Neuronal stem cell (in vitro differentiated cells): ENCODE data around the gene IP6K2.
"Not testable (repeated sequence)": the region's sequence is repeated elsewhere in the genome, so short reads cannot be mapped to it uniquely, and the experiment has no call there.

Experiments
- DNase-seq: peaks from one replicate; pipeline ENCODE4 v3.0.0-alpha.2; 2013; ENCODE audit warnings: low spot score
- H2AFZ ChIP-seq: one replicate; pipeline ENCODE4 v1.6.1; 2013; ENCODE audit warnings: mild to moderate bottlenecking, low read length, inconsistent platforms
- H2AK5ac ChIP-seq: 2 replicates; pipeline ENCODE4 v1.6.1; 2013; ENCODE audit warnings: low read depth, mild to moderate bottlenecking, inconsistent platforms, low read length, moderate library complexity, mixed read lengths
- H2BK120ac ChIP-seq: 2 replicates; pipeline ENCODE4 v1.6.1; 2013; ENCODE audit warnings: low read depth, mild to moderate bottlenecking, inconsistent platforms, low read length, moderate library complexity, mixed read lengths
- H2BK12ac ChIP-seq: one replicate; pipeline ENCODE4 v1.6.1; 2013; ENCODE audit warnings: low read length, inconsistent platforms
- H2BK15ac ChIP-seq: 2 replicates; pipeline ENCODE4 v1.6.1; 2013; ENCODE audit warnings: mild to moderate bottlenecking, low read length, inconsistent platforms, mixed read lengths
- H2BK5ac ChIP-seq: one replicate; pipeline ENCODE4 v1.6.1; 2013; ENCODE audit warnings: inconsistent platforms, mild to moderate bottlenecking, low read length, moderate library complexity
- H3K14ac ChIP-seq: one replicate; pipeline ENCODE4 v1.6.1; 2013; ENCODE audit warnings: low read length, inconsistent platforms
- H3K18ac ChIP-seq: 2 replicates; pipeline ENCODE4 v1.6.1; 2013; ENCODE audit warnings: low read length, inconsistent platforms
- H3K23ac ChIP-seq: 2 replicates; pipeline ENCODE4 v1.6.1; 2013; ENCODE audit warnings: low read depth, mild to moderate bottlenecking, mixed read lengths, low read length, inconsistent platforms; ENCODE audit not compliant: poor library complexity
- H3K27ac ChIP-seq: replicated peaks from 3 replicates; pipeline ENCODE4 v1.5.1; 2013; ENCODE audit warnings: low read length, inconsistent platforms
- H3K27me3 ChIP-seq, 3 experiments: 2 replicates each; pipeline ENCODE4 v1.6.1; 2013; ENCODE audit warnings: low read length in 3 of 3, mild to moderate bottlenecking in 2 of 3, inconsistent platforms in 1 of 3, low read depth in 1 of 3, mixed read lengths in 1 of 3, moderate library complexity in 1 of 3; ENCODE audit not compliant: control insufficient read depth in 3 of 3, insufficient read depth in 3 of 3
- H3K36me3 ChIP-seq, 2 donors: replicated peaks in 1 of 2; 2 replicates each; pipeline ENCODE4 v1.6.1; 2013; ENCODE audit warnings: low read length in 2 of 2; ENCODE audit not compliant: control insufficient read depth in 2 of 2, insufficient read depth in 2 of 2
- H3K4ac ChIP-seq: 2 replicates; pipeline ENCODE4 v1.6.1; 2013; ENCODE audit warnings: inconsistent platforms, mild to moderate bottlenecking, low read length, moderate library complexity
- H3K4me1 ChIP-seq, 2 donors: 1 replicate in 1 of 2; 2 replicates in 1 of 2; pipeline ENCODE4 v1.6.1; 2013; ENCODE audit warnings: low read length in 2 of 2, low read depth in 1 of 2; ENCODE audit not compliant: control insufficient read depth in 2 of 2, insufficient read depth in 1 of 2
- H3K4me2 ChIP-seq: one replicate; pipeline ENCODE4 v1.6.1; 2013; ENCODE audit warnings: mild to moderate bottlenecking, low read length, inconsistent platforms; ENCODE audit not compliant: insufficient read depth, poor library complexity, severe bottlenecking
- H3K4me3 ChIP-seq, 2 donors: 2 replicates each; pipeline ENCODE4 v1.5.1; 2013; ENCODE audit warnings: low read length in 2 of 2, mild to moderate bottlenecking in 2 of 2, inconsistent platforms in 1 of 2, moderate library complexity in 1 of 2
- H3K79me1 ChIP-seq: one replicate; pipeline ENCODE4 v1.6.1; 2013; ENCODE audit warnings: low read depth, mild to moderate bottlenecking, inconsistent platforms, low read length, moderate library complexity
- H3K9ac ChIP-seq: one replicate; pipeline ENCODE4 v1.6.1; 2013; ENCODE audit warnings: mild to moderate bottlenecking, low read depth, low read length, inconsistent platforms; ENCODE audit not compliant: poor library complexity
- H3K9me3 ChIP-seq, 2 donors: replicated peaks in 1 of 2; 2 replicates each; pipeline versions ENCODE3 to v1.6.1; 2013; ENCODE audit warnings: low read length in 2 of 2, mild to moderate bottlenecking in 2 of 2, inconsistent platforms in 1 of 2, low read depth in 1 of 2, mixed read lengths in 1 of 2, moderate library complexity in 1 of 2; ENCODE audit not compliant: control insufficient read depth in 2 of 2, insufficient read depth in 1 of 2
- H4K8ac ChIP-seq: one replicate; pipeline ENCODE4 v1.6.1; 2013; ENCODE audit warnings: low read depth, mild to moderate bottlenecking, inconsistent platforms, low read length, moderate library complexity
- H4K91ac ChIP-seq: one replicate; pipeline ENCODE4 v1.6.1; 2013; ENCODE audit warnings: low read length, low read depth, mild to moderate bottlenecking, inconsistent platforms; ENCODE audit not compliant: poor library complexity
- WGBS, 2 donors: extraction: QIAGEN DNeasy Blood & Tissue Kit; methylation state at CpG; one replicate each; pipeline ENCODE4 v1.1.7; 2013; ENCODE audit warnings: missing lambda C conversion rate in 2 of 2, mixed read lengths in 1 of 2; ENCODE audit not compliant: insufficient read length in 2 of 2, insufficient replicate concordance in 1 of 2; ENCODE audit errors: extremely low coverage in 2 of 2; 5-methylcytosine and 5-hydroxymethylcytosine counted together

IP6K2 gene

DNA sequence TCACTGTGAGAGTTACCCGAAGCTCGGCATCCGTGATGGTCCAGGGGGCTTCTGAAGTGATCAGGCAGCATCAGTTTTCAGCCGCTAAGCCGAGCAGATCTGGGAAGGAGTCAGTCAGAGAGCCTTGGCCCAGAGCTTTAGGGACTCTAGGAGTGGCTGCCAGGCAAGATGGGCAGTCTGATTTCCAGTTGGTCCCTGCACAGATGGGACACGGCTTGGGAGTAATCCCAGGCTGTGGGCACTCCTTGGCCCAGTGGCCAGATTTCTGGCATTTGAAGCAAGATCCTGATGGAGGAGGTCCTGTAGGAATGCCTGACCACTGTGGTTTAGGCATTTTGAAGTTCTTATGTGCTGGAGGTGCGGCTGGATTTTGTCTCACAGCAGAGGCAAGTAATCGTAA is 10.5 kb upstream of the IP6K2 start:
- Histone ChIP-seq H3K4ac (no peak overlapping the region), H3K4me2 (no peak overlapping the region), H3K27ac (no peak overlapping the region), H2BK12ac (no peak overlapping the region), H3K4me3 (no peak overlapping the region), H2BK15ac (no peak overlapping the region), H3K14ac (no peak overlapping the region), H2AK5ac (no peak overlapping the region), H3K9ac (no peak overlapping the region), H2BK5ac (no peak overlapping the region), H3K4me1 (no peaks in the 10 kb centered on the region), H4K8ac (no peak overlapping the region), H3K27me3 (peaks cover 0 to 18% (median 0%) of the 10 kb centered on the region in 3 experiments), H3K23ac (no peak overlapping the region), H3K36me3 (no peaks in the 10 kb centered on the region), H3K18ac (no peak overlapping the region), H4K91ac (no peak overlapping the region), H2BK120ac (no peak overlapping the region), H3K9me3 (no peaks in the 10 kb centered on the region), H3K79me1 (no peaks in the 10 kb centered on the region), H2AFZ (no peak overlapping the region)
- no peak for DNase-seq
- no CpG with 5 or more reads among the region's 8 CpGs for WGBS, 2 donors

DNA sequence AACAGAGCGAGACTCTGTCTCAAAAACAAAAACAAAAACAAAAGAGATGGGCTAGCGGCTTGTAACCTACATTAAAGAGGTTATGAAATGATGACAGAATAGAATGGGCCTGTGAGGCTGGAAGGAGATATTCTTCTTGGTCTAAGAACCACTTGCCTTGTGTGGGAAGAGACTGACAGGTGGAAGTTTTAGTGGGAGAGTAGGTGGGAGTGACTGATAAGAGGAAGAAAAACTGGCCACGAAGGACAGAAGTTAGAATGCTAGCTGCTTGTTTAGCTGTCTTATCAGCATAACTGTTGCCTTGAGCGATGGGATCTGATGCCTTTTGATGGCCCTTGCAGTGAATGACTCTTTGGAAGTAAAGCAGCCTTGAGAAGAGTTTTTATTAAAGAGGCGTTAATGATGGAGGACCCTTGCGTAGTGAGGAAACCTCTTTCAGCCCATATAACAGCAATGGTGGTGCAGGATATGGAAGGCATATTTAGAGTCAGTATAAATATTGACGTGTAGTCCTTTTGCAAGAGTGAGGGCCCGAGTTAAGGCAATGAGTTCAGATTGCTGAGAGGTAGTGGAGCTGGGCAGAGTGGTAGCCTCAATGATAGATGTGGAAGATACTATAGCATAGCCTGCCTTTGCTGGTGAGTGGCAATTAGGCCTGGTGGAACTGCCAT is 8.3 kb upstream of the IP6K2 start:
- not testable (repeated sequence) for H3K9ac ChIP-seq, H3K79me1 ChIP-seq, H4K91ac ChIP-seq, H3K4ac ChIP-seq, H4K8ac ChIP-seq, DNase-seq, H3K4me3 ChIP-seq, H3K27ac ChIP-seq, H3K14ac ChIP-seq, H2AFZ ChIP-seq, H3K36me3 ChIP-seq, H2BK5ac ChIP-seq, H3K4me2 ChIP-seq, H3K9me3 ChIP-seq, H2BK15ac ChIP-seq, H2BK12ac ChIP-seq, H2AK5ac ChIP-seq, H2BK120ac ChIP-seq, H3K23ac ChIP-seq, H3K4me1 ChIP-seq, H3K18ac ChIP-seq
- WGBS, 2 donors = no CpG with 5 or more reads among the region's 8 CpGs
- peaks cover 0 to 24% (median 0%) of the 10 kb centered on the region in 3 experiments for H3K27me3 ChIP-seq

DNA sequence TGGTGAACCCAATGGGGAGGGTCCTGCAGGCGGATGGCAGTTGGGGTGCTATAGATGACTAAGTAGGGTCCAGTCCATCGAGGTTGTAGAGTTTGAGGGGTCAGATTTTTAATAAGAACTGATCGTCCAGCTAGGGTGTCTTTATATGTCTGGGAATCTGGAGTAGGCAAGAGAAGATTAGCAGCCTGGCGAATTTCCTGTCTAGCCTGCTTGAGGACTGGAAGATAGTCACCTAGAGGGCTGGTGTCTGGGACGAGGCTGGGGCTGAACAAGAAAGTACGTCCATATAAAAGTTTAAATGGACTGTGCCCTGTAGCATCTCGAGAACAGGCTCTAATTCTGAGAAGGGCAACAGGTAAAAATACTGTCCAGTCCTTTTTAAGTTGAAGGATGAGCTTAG is 6.7 kb upstream of the IP6K2 start:
- Histone ChIP-seq H2AK5ac (no peak overlapping the region), H3K9ac (no peak overlapping the region), H3K14ac (no peak overlapping the region), H3K4me3 (no peak overlapping the region), H3K18ac (no peak overlapping the region), H2BK120ac (no peak overlapping the region), H3K79me1 (no peaks in the 10 kb centered on the region), H3K4me2 (no peak overlapping the region), H3K23ac (no peak overlapping the region), H2AFZ (no peak overlapping the region), H2BK5ac (no peak overlapping the region), H3K27me3 (peaks cover 0 to 24% (median 0%) of the 10 kb centered on the region in 3 experiments), H3K4ac (no peak overlapping the region), H2BK12ac (no peak overlapping the region), H4K8ac (no peak overlapping the region), H3K36me3 (no peaks in the 10 kb centered on the region), H3K4me1 (no peaks in the 10 kb centered on the region), H3K27ac (no peak overlapping the region), H3K9me3 (no peaks in the 10 kb centered on the region), H2BK15ac (no peak overlapping the region), H4K91ac (no peak overlapping the region)
- DNase-seq = no peak
- no CpG with 5 or more reads among the region's 7 CpGs for WGBS, 2 donors

DNA sequence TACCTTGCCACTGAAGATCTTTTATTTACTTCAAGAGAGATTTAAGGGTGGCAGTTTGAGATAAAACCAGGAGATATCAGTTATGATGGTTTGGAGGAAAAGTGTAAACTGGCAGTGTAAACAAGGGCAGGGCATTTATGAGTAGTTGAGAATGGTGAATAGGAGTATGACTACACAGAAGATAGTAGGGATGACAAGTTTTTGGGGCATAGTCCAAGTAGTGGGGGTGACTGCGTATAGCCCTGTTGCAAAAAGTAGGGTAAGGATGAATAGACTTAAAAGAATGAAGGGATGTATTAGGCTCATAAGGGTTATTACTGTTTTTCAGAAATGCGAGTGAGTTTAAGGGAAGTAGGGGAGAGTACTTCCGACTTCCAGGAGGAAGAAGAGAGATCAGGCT is 6.3 kb upstream of the IP6K2 start:
- peaks cover 0 to 24% (median 0%) of the 10 kb centered on the region in 3 experiments for H3K27me3 ChIP-seq
- H3K4me2 ChIP-seq, H4K8ac ChIP-seq, H2BK12ac ChIP-seq, H3K23ac ChIP-seq, H3K79me1 ChIP-seq, H2BK120ac ChIP-seq, H3K4me3 ChIP-seq, H3K4me1 ChIP-seq, H3K9ac ChIP-seq, H2AK5ac ChIP-seq, H3K18ac ChIP-seq, H3K36me3 ChIP-seq, H2AFZ ChIP-seq, H2BK15ac ChIP-seq, H3K4ac ChIP-seq, H3K9me3 ChIP-seq, H4K91ac ChIP-seq, H3K14ac ChIP-seq, DNase-seq, H2BK5ac ChIP-seq, H3K27ac ChIP-seq: not testable (repeated sequence)
- no CpG with 5 or more reads among the region's 3 CpGs for WGBS, 2 donors
